HG03571 (cell line): ENCODE measurements around the gene LMX1B.

ENCODE experiments used
- ATAC-seq: cut with Tn5 transposase; IDR thresholded peaks from one replicate; pipeline ENCODE4 v1.9.1; 2021; ENCODE audit not compliant: unreplicated experiment

LMX1B gene

GRCh38 chr9:126604059-126605055, 9.4 kb upstream of the LMX1B start:
- ATAC-seq = no peak

GRCh38 chr9:126605792-126606482, 7.8 kb upstream of the LMX1B start:
- no peak for ATAC-seq

DNA sequence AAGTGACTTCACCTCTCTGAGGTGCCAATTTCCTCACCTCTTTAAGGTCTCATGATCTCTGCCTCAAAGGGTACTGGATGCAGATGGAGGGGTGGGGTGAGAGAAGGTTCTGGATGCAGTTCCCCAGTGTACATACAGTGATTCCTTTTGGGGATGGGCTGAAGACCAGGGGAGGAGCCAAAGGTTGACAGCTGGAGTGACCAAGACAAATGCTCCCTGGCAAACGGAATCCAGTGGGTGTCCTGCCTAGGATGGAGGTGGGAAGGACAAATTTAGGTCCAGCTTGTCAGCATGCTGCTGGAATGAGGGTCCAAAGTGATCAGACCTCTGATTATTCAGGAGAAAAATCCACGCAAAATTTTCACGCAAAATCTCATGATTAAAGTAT, 7.3 kb upstream of the LMX1B start:
- no peak for ATAC-seq

DNA sequence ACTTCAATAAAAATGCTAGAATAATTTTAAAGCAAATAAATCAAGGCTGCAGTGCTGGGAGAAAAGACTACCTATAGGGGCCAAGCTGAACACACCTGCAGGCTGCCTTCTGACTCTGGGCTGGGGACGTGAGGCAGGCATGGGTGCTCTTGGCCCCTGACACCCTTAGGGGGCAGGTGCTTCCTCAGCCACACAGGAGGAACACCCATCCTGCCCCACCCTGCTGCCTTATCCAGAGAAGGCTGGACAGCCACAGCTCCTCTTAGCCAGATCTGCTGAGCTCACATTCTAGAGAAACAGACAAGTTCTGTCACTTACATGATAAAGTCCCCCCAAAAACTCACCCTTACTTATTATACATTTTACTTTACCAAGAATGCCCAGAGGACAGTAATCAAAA, 6.6 kb upstream of the LMX1B start:
- ATAC-seq = no peak

- no peak for ATAC-seq
These were observed 6.0 kb upstream of the LMX1B start for GRCh38 chr9:126607731-126608130.

DNA sequence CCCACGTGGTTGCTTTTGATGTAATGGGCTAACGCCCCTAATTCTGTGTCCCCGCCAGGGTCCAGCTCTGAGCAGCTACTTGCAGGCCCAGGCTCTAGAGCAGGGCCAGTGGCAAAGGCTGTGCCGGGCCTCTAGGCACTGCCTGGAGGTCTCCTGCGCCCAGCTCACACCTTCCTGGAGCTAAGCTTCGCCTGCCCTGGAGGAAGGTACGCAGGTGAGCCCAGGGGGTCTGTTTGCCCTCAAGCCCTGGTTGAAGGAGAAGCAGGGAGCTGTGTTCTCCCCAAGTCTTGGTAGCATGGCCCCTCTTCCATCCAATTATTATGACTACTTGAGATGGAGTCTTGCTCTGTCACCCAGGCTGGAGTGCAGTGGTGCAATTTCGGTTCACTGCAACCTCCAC, 5.2 kb upstream of the LMX1B start:
- no peak for ATAC-seq

DNA sequence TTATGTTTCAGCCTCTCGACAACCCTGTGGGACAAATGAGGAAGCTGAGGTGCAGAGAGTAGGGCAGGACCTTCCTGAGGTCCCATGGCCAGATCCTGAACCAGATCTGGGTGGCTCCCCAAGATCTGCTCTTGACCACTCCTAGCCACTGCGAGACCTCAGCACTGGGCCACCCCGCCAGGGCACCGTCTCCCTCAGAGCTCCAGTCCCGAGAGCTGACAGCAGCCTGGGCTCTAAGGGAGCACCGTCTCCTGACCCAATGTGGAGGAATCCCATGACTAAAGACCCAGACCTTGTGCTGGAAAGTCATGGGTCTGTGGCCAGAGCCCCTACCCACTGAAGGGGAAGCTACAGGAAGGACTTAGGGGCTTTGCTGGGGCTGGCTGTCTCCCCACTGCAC, 4.5 kb upstream of the LMX1B start:
- no peak for ATAC-seq

DNA sequence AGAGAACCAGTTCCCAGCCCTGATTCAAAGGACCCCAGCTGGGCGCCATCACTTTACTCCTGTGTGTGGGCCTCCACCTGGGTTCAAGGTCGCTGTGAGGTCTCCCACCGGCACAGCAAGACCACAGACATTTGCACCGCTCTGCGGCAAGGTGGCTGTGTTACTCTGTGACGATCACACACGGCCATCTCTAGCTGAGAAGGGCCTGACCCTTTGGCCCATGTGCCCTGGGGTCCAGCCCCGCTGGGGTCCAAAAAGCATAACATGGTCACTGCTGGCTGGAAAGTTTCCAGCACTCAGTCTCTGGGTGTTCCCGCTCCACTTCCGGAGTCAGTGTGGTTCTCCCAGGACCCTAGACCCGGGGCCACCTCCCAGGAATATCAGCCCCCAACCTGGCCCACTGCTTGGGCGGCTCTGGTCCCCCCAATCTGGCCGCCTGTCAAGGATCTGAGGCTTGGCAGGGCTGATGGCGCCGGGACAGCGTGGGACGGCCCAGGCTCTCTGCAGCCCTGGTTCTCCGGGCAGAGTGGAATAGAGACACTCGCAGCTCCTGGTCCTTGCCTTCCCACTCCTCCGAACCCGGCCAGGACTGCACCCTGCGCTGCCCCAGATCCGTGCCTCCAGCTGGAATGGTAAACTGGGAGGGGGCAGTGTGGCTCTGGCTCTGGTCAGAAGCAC, 3.9 kb upstream of the LMX1B start:
- ATAC-seq = no peak

GRCh38 chr9:126611193-126611591, 2.5 kb upstream of the LMX1B start:
- no peak for ATAC-seq

DNA sequence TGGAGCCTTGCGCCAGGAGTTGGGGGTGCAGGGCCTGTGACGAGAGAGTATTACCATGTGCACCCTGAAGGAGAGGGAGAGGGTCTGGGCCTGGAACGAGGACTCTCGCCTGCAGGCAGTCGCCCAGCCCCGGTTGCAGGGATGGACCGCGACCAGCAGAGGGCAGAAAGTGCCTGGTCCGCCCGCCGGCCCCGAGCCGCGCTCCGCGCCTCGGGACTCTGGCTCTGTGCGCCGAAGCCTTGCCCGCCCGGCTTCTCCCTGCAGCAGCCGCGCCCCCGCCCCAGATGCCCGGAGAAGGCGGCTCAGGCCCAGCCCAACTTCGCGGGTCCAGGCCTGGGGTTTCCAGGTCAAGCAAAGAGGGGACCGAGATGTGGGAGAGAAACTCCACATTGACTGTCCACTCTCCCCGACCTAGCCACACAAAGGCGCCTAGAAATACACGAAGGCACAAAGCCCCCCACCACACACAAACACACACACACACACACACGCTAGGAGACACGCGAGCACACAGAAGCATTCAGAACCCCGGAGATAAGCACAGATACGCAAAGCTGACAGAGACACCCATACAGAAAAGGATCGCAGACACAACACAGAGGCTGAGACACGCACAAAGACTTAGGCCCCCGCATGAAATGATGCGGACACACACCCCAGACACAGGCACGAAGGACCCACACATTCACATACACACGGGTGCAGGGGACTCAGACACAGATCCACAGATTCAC, 2.0 kb upstream of the LMX1B start:
- ATAC-seq = no peak

DNA sequence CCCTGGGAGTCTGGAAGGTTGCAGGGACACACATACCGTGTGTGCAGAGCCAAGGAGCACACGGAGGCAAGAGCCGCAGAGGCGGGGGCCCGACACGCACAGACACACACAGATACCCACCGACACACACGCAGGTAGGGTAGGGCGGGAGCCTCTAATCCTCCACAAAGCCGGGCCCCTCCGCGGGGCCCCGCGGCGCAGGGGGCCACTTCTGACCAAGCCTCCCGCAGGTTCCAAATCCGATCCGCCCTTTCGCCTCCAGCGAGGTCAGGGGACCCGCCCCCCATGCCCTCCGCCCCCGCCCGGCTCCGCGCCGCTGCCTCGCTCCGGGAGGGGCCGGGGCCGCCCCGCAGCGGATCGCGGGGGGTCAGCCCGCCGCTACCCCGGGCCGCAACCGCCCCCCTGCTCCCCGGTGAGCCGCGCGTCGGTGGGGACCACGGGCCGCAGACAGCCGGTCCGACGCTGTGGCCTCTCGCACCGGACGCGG, 1.4 kb upstream of the LMX1B start:
- ATAC-seq = no peak

- ATAC-seq = no peak
These were observed 701 bp upstream of the LMX1B start for GRCh38 chr9:126612813-126613641.

DNA sequence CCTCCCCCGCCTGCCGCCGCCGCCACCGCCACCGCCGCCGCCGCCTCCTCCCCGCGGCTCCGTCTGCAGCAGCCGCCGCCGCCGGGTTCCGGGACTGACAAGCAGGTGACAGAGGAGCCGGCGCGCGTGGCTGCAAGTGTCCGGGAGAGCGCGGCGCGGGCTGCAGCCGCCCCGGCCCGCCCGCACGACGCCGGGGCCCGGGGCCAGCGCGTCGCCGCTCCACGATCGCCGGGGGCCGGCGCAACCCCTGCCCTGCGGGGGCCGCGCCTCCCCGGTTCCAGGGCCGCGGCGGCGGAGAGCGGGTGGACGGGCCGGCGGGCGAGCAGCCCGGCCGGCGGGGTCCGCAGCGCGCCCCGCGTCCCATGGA, 343 bp downstream of the LMX1B start:
- ATAC-seq = no peak

- no peak for ATAC-seq
These were observed 922 bp downstream of the LMX1B start for GRCh38 chr9:126614455-126615244.

DNA sequence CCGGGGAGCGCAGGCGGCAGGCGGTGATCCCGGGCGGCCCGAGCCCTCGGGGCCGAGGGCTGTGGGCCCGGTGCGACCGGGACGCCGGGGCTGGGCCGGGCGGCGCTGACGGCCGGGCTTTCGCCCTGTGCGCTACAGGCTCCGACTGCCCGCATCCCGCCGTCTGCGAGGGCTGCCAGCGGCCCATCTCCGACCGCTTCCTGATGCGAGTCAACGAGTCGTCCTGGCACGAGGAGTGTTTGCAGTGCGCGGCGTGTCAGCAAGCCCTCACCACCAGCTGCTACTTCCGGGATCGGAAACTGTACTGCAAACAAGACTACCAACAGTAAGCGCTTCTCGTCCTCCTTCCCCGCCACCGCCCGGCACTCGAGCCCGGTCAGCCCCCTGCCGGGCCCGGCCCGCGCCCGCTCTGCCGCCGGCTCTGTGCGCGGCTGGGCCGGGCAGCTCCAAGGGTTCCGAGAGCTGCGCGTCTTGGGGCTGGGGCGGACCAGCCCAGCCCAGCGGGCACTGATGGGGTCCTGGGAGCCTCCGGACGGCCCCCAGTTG, 1.6 kb downstream of the LMX1B start:
- no peak for ATAC-seq

DNA sequence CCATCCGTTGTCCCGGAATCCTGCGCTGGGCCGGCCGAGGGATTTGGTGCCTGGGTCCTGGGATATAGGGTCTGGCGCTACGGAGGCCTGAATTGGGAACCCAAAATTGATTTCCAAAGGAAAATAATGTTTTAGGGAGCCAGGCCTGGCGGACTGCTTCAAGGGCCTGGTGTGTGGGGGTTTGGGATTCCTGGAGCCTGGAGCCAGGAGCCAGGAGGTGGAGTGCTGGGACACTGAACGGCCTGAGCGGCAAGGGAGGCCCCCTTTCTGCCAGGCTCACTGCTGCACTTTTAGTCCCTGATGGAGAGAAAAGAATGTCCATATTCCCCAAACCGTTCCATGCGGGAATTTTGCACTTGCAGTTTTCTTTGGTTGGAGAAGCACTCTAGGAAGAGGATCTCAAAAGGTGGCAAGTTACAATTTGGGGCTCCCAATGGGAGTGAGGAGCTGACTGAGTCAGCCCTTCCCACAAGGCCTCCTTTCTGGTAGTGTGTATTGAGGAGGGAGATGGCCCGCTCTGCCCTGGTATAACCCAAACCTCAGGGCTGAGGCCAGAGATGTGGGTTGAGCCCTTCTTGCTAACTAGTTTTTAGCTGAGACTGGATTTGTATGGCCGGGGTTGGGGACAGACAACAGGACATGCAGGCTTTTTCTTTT, 2.2 kb downstream of the LMX1B start:
- no peak for ATAC-seq

DNA sequence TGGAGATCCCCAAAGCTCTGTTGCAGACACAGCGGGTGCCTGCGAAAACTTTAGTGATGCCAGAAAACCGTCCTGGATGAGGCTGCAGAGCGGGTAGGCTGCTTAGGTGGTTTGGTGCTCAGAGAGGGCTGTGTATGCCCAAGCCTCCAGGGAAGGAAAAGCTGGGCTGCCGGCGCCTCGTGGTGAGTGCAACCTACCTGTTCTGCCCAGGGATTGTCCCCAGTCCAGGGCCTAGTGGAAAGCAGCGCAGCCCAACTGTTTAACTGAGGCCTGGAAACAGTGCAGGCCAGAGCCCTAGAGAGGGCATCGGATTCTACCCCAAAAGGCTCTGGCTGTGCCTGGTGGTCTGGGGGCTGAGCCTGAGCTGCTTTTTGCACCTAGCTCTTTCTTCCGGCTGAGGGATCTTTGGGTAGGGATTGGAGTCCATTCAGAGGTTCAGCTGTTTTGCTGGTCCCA, 2.8 kb downstream of the LMX1B start:
- ATAC-seq = no peak
